Measurements from ENCODE around the gene STARD8. TPM values are rescaled to one million over a fixed set of nuclear protein-coding genes. Genes with fewer than 3 reads are reported as not detected.

Gene STARD8
- total and polyA plus RNA-seq, 4 donors, result 1.8 to 10.7 (median 8.3) TPM

GRCh38 chrX:68669094-68669860 is 21.8 kb downstream of the STARD8 start:
- no peak overlapping the region for H3K27ac ChIP-seq (ENCODE audit: low read depth in 1 of 2, low read length in 2 of 2)
- H3K4me3 ChIP-seq (ENCODE audit: low read depth in 1 of 3, low read length in 3 of 3), result no peak overlapping the region
- H3K27me3 ChIP-seq (ENCODE audit: control insufficient read depth in 4 of 4, insufficient read depth in 4 of 4, low read length in 3 of 4), result no peaks in the 10 kb centered on the region
- H3K9ac ChIP-seq (ENCODE audit: low read depth in 1 of 2, low read length in 2 of 2), result no peak overlapping the region
- WGBS, result 88% methylated on average over 10 of the region's 10 CpGs
- peaks cover 0 to 2% (median 0%) of the 10 kb centered on the region in 4 donors for H3K4me1 ChIP-seq (ENCODE audit: control insufficient read depth in 4 of 4, insufficient read depth in 4 of 4, low read length in 3 of 4)
- H3K36me3 ChIP-seq (ENCODE audit: control insufficient read depth in 4 of 4, insufficient read depth in 3 of 4, low read depth in 1 of 4, low read length in 3 of 4), result no peaks in the 10 kb centered on the region
- TF ChIP-seq REST (IDR thresholded peaks at IDR 0.05) (no peak), CTCF (IDR thresholded peaks at IDR 0.05; ENCODE audit: low read depth, low read length, missing input control) (no peak), HNF4G (IDR thresholded peaks at IDR 0.05) (no peak), TAF1 (conservative IDR thresholded peaks at IDR 0.05) (no peak), GABPA (IDR thresholded peaks at IDR 0.05 in 1 of 2, conservative IDR thresholded peaks at IDR 0.05 in 1 of 2) (no peak), ZBTB33 (IDR thresholded peaks at IDR 0.05) (no peak), RXRA (IDR thresholded peaks at IDR 0.05) (no peak), MAX (IDR thresholded peaks at IDR 0.05) (no peak), FOXA2 (IDR thresholded peaks at IDR 0.05) (no peak), FOXA1 (IDR thresholded peaks at IDR 0.05) (no peak), NR2F2 (IDR thresholded peaks at IDR 0.05) (no peak), EGR1 (IDR thresholded peaks at IDR 0.05; ENCODE audit: low read depth in 2 of 2) (no peak), HNF4A (conservative IDR thresholded peaks at IDR 0.05) (no peak), JUND (IDR thresholded peaks at IDR 0.05) (no peak), RAD21 (IDR thresholded peaks at IDR 0.05) (no peak), SP1 (IDR thresholded peaks at IDR 0.05) (no peak)
- no peaks in the 10 kb centered on the region for H3K9me3 ChIP-seq (ENCODE audit: control insufficient read depth in 4 of 4, low read length in 3 of 4)
- DNase-seq (ENCODE audit: low spot score), result no peak

Data from liver (tissue), 9 donors.